Spleen (tissue), 7 donors: ENCODE data around the gene WWP2.

ENCODE experiments used
- POLR2A ChIP-seq, 3 donors: fragments of 450-650 bp; IDR thresholded peaks; one replicate each; pipeline ENCODE4 v1.5.1; 2017; ENCODE audit warnings: antibody characterized with exemption in 3 of 3, mild to moderate bottlenecking in 1 of 3
- POLR2AphosphoS5 ChIP-seq, 3 donors: sonication (generic); formaldehyde crosslinking; IDR thresholded peaks; one replicate each; pipeline ENCODE4 v1.5.1; 2017; ENCODE audit warnings: antibody characterized with exemption in 3 of 3
- TF ChIP-seq, protein P1 (sequence below), 11 experiments: fragments of 200-600 bp in 7 of 11; fragments of 450-650 bp in 4 of 11; sonication (generic) in 4 of 11; IDR thresholded peaks in 8 of 11; conservative IDR thresholded peaks in 3 of 11; 1 replicate in 7 of 11; 2 replicates in 4 of 11; pipeline versions ENCODE4 v1.4.0 to v1.8.0; 2016 to 2021; ENCODE audit warnings: antibody characterized with exemption in 11 of 11, inconsistent platforms in 4 of 11, mild to moderate bottlenecking in 1 of 11
- donor health status: DM: no; HTN: no; CAD: no; lungs with moderate emphysema.
- donor health status: DM: no; HTN: no; CAD: no.
- donor health status: DM: no; HTN: no; CAD: no.

GRCh38 chr16:69771651-69771967 is 9.5 kb downstream of the WWP2 start:
- TF ChIP-seq POLR2AphosphoS5 (IDR thresholded peaks at IDR 0.05) (no peak), POLR2A (IDR thresholded peaks at IDR 0.05) (no peak)
- TF ChIP-seq, protein P1, sequence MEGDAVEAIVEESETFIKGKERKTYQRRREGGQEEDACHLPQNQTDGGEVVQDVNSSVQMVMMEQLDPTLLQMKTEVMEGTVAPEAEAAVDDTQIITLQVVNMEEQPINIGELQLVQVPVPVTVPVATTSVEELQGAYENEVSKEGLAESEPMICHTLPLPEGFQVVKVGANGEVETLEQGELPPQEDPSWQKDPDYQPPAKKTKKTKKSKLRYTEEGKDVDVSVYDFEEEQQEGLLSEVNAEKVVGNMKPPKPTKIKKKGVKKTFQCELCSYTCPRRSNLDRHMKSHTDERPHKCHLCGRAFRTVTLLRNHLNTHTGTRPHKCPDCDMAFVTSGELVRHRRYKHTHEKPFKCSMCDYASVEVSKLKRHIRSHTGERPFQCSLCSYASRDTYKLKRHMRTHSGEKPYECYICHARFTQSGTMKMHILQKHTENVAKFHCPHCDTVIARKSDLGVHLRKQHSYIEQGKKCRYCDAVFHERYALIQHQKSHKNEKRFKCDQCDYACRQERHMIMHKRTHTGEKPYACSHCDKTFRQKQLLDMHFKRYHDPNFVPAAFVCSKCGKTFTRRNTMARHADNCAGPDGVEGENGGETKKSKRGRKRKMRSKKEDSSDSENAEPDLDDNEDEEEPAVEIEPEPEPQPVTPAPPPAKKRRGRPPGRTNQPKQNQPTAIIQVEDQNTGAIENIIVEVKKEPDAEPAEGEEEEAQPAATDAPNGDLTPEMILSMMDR (IDR thresholded peaks at IDR 0.05 in 8 of 11, conservative IDR thresholded peaks at IDR 0.05 in 3 of 11) = no peak
